Heart left ventricle (tissue), 16 donors: Measurements from ENCODE around the gene CYGB. TPM values are rescaled to one million over a fixed set of nuclear protein-coding genes. Genes with fewer than 3 reads are reported as not detected.

Experiments used
- ATAC-seq, 4 donors: fragments of 200-7000 bp; cut with Tn5 transposase; one replicate each; pipeline ENCODE4 v1.9.1; 2020 to 2022; ENCODE audit warnings: moderate library complexity in 4 of 4, mild to moderate bottlenecking in 3 of 4, moderate number of reproducible peaks in 1 of 4
- DNase-seq, 5 donors: peaks; one replicate each; pipeline ENCODE4 v3.0.0-alpha.2; 2020
- H3K27ac ChIP-seq, 12 donors: fragments of 200-600 bp; sonication (generic) in 4 of 12; one replicate each; pipeline versions ENCODE4 v1.5.0 to v1.8.0; 2016 to 2022; ENCODE audit warnings: mild to moderate bottlenecking in 2 of 12
- H3K27me3 ChIP-seq, 9 donors: fragments of 200-600 bp; sonication (generic) in 2 of 9; one replicate each; pipeline versions ENCODE4 v1.5.1 to v1.8.0; 2016 to 2022; ENCODE audit warnings: mild to moderate bottlenecking in 3 of 9
- H3K36me3 ChIP-seq, 9 donors: fragments of 200-600 bp; sonication (generic) in 2 of 9; one replicate each; pipeline versions ENCODE4 v1.5.0 to v1.8.0; 2018 to 2022; ENCODE audit warnings: mild to moderate bottlenecking in 2 of 9
- H3K4me1 ChIP-seq, 12 donors: fragments of 200-600 bp; sonication (generic) in 4 of 12; one replicate each; pipeline versions ENCODE4 v1.5.0 to v1.8.0; 2016 to 2022; ENCODE audit warnings: mild to moderate bottlenecking in 3 of 12
- H3K4me3 ChIP-seq, 12 donors: fragments of 200-600 bp; sonication (generic) in 4 of 12; one replicate each; pipeline versions ENCODE4 v1.5.0 to v1.8.0; 2017 to 2022; ENCODE audit warnings: mild to moderate bottlenecking in 9 of 12, moderate library complexity in 4 of 12
- H3K9me3 ChIP-seq, 12 donors: fragments of 200-600 bp; sonication (generic) in 4 of 12; one replicate each; pipeline versions ENCODE4 v1.5.0 to v1.8.0; 2016 to 2022; ENCODE audit warnings: mild to moderate bottlenecking in 1 of 12
- POLR2A ChIP-seq, 2 donors: fragments of 450-650 bp; IDR thresholded peaks; one replicate each; pipeline ENCODE4 v1.6.1; 2017; ENCODE audit warnings: antibody characterized with exemption in 2 of 2, mild to moderate bottlenecking in 2 of 2, moderate library complexity in 2 of 2
- WGBS, 4 donors: extraction: QIAGEN DNeasy Blood & Tissue Kit in 2 of 4; methylation state at CpG; one replicate each; pipeline versions ENCODE4 v1.1.5 to v1.1.7; 2013 to 2018; 5-methylcytosine and 5-hydroxymethylcytosine counted together
- intact Hi-C, 10 donors: fragments of 100-400 bp; cut with DNase I; formaldehyde crosslinking; loops; one replicate each; pipeline versions ENCODE4 v1.11.1 to v1.14.2; 2022
- polyA plus RNA-seq, 2 donors: library from polyadenylated mRNA; stranded (reverse); fragments of 200-250 nt; gene quantifications; one replicate each; pipeline ENCODE4 v1.2.3, GENCODE V29; 2013
- total RNA-seq, 9 donors: library from RNA; depleted of rRNA in 2 of 9; stranded (reverse); fragments of >200 nt in 2 of 9; fragmentation: NEBNext Ultra II Directional in 3 of 9; extraction: Animal tissue kit (Norgen Biotek cat#: 25700) in 3 of 9; gene quantifications; one replicate each; pipeline versions ENCODE4 v1.1.0 to v1.2.4, GENCODE V29; 2016 to 2023
- TF ChIP-seq, protein P1 (sequence below), 12 donors: fragments of 200-600 bp; sonication (generic) in 4 of 12; IDR thresholded peaks; one replicate each; pipeline versions ENCODE4 v1.5.0 to v1.8.0; 2018 to 2022; ENCODE audit warnings: antibody characterized with exemption in 12 of 12, mild to moderate bottlenecking in 5 of 12
- donor health status: ischemic (EF 13 %, LVEDD 7.1; RV severe dilation, severe dysfunction).
- donor health status: healthy with polysubstance abuse.
- donor health status: DM: no; HTN: yes; CAD: no.
- donor health status: DM: no; HTN: no; CAD: no.
- donor health status: ischemic (EF 25% LVEDD 6.9; RV normal size, moderate dysfunction).
- donor health status: ischemic (EF 25% LVEDD 5.7; RV mildly dilated, moderate dysfunction).
- donor health status: healthy.
- donor health status: DM: yes; HTN: yes; CAD: no.
- donor health status: ischemic (EF 35%, LVEDD 5.7; RV mildly dilated, moderate dysfunction).
- donor health status: nonischemic (EF 11% LVEDD 7.7; RV severe dilation, severe dysfunction).
- donor health status: DM: yes; HTN: yes; CAD: no.
- donor health status: PGD.
- donor health status: ischemic (EF 29% LVEDD 5.4; RV normal size, mild dysfunction).
- donor health status: nonischemic (EF 23%, LVEDD 6.1; RV moderate dilation, normal function).

CYGB gene
- total and polyA plus RNA-seq, 11 donors: 11.8 to 37.9 (median 21.9) TPM

DNA sequence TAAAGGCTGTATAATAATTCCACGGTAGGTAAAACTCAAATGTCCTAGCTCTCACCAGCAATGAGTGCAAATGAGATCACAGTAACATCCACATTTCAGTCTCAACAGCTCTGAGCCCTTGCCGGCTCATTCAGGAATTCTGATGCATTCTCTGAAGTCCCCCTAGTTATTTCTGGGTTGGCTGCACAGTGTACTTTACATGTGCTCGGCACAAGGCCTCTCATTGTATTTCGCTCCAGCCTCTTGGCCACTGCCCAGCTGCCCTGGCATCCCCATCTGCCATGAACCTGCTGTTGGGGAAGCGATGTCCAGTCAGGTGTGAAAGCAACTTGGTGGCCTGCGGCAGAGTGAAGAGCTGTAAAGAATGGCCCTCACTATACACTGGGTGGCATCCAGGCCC lies 16.6 kb upstream of the CYGB start:
- 38 to 51% (median 48%) methylated on average over 6 of the region's 6 CpGs for WGBS, 4 donors

GRCh38 chr17:76553178-76553908 lies 15.8 kb upstream of the CYGB start:
- Histone ChIP-seq H3K4me3 (no peak overlapping the region), H3K4me1 (peaks cover 0 to 30% (median 17%) of the 10 kb centered on the region in 12 donors), H3K36me3 (no peaks in the 10 kb centered on the region), H3K27me3 (no peaks in the 10 kb centered on the region), H3K27ac (peak overlapping the region in 10 of 12 donors; percentile 3 to 71 (median 56)), H3K9me3 (no peaks in the 10 kb centered on the region)
- ATAC-seq (no peak), DNase-seq (peak in 1 of 5 donors; percentile 14)
- WGBS, 4 donors: 81 to 87% (median 84%) methylated on average over 8 of the region's 8 CpGs
- no peak for TF ChIP-seq POLR2A (IDR thresholded peaks at IDR 0.05)
- TF ChIP-seq, protein P1, sequence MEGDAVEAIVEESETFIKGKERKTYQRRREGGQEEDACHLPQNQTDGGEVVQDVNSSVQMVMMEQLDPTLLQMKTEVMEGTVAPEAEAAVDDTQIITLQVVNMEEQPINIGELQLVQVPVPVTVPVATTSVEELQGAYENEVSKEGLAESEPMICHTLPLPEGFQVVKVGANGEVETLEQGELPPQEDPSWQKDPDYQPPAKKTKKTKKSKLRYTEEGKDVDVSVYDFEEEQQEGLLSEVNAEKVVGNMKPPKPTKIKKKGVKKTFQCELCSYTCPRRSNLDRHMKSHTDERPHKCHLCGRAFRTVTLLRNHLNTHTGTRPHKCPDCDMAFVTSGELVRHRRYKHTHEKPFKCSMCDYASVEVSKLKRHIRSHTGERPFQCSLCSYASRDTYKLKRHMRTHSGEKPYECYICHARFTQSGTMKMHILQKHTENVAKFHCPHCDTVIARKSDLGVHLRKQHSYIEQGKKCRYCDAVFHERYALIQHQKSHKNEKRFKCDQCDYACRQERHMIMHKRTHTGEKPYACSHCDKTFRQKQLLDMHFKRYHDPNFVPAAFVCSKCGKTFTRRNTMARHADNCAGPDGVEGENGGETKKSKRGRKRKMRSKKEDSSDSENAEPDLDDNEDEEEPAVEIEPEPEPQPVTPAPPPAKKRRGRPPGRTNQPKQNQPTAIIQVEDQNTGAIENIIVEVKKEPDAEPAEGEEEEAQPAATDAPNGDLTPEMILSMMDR (IDR thresholded peaks at IDR 0.05): no peak
- intact Hi-C loops: loop anchor here in 3 of 10 donors (10.0 kb wide), 3 partner anchors 111 to 161 kb away; partner anchors contain the start of gene MXRA7 (in 1 of the 3)

More for the DNA sequence above, 16.6 kb upstream of the CYGB start:
- H3K4me1 ChIP-seq: peaks cover 4 to 38% (median 23%) of the 10 kb centered on the region in 12 donors
- no peaks in the 10 kb centered on the region for H3K36me3 ChIP-seq
- TF ChIP-seq, protein P1 (IDR thresholded peaks at IDR 0.05): no peak
- no peak for TF ChIP-seq POLR2A (IDR thresholded peaks at IDR 0.05)
- DNase-seq (peak in 2 of 5 donors; percentile 49 to 70), ATAC-seq (peak; percentile 17 to 48 (median 45))
- intact Hi-C loops: loop anchor here in 3 of 10 donors (10.0 kb wide), 3 partner anchors 111 to 161 kb away; partner anchors contain the start of gene MXRA7 (in 1 of the 3)
- no peak overlapping the region for H3K4me3 ChIP-seq
- peak overlapping the region in 11 of 12 donors; percentile 3 to 71 (median 53) for H3K27ac ChIP-seq
- no peaks in the 10 kb centered on the region for H3K27me3 ChIP-seq
- no peaks in the 10 kb centered on the region for H3K9me3 ChIP-seq

DNA sequence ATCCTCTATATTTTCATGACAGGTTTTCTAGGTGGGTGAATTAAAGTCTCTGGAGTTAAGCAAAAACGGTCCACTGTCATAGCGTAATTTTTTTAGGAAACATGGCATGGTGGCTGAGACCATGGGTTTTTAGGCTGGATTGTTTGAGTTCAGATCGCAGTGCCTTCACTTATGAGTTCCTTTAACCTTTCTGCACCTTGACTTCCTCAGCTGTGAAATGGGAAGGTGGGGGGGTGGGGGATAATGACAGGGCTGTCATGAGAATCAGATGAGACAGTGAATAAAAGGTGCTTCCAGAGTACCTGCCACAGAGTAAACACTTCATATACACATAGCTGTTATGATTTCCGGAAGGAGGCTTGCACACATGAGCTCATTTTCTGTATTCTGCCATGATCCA lies 14.2 kb upstream of the CYGB start:
- intact Hi-C loops: loop anchor here in 3 of 10 donors (10.0 kb wide), 3 partner anchors 113 to 163 kb away; partner anchors contain the start of gene MXRA7 (in 1 of the 3)
- H3K27me3 ChIP-seq: no peaks in the 10 kb centered on the region
- H3K4me1 ChIP-seq: peaks cover 0 to 33% (median 19%) of the 10 kb centered on the region in 12 donors
- TF ChIP-seq, protein P1 (IDR thresholded peaks at IDR 0.05): no peak
- TF ChIP-seq POLR2A (IDR thresholded peaks at IDR 0.05): no peak
- peak overlapping the region in 1 of 12 donors; percentile 33 for H3K27ac ChIP-seq
- H3K4me3 ChIP-seq: no peak overlapping the region
- WGBS, 4 donors: 75 to 91% (median 85%) methylated on average over 4 of the region's 4 CpGs
- H3K36me3 ChIP-seq: no peaks in the 10 kb centered on the region
- ATAC-seq (no peak), DNase-seq (no peak)
- H3K9me3 ChIP-seq: no peaks in the 10 kb centered on the region
